ENCODE results near the gene NFKBIB. TPM values are rescaled to one million over a fixed set of nuclear protein-coding genes. Genes with fewer than 3 reads are reported as not detected.

The NFKBIB gene
- total and polyA plus RNA-seq, 2 of the 13 experiments (the other 11 are each of a cell fraction or from before 2014, with no cell fraction given), result 8.6 to 14.9 TPM

DNA sequence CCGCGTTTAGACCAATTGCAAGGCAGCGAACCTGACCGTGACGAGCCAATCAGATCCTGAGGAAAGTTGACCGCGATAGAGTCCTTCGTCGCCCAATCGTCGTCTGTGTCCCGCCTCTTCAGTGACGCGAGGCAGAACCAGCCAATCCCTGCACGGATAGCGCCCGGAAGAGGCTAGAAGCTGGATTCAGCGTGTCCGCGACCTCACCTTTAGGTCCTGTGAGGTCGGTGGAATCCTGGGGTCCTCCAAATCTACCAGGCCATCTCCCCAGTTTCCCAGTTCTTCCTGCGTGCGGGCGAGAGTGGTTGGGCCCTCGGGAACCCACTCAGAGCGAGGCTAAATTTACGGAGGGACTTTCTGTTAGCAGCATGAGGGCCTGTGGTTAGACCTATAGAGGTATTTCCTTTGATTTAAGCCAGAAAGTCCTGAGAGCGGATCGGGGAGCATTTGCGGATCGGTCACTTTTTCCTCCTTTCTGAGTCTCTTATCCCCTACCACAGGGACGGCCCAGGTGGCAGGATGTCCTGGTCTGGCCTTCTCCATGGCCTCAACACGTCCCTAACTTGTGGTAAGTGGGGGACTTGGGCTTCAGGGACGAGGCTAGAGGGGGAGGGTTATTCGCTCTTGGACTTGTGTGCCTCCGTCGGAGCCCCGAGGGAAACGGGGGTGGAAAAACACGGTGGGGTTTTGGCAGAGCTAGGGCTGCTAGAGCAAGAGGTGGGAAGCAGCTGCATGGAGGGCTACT is 31.2 kb downstream of the NFKBIB start, which contains the start of gene MRPS12 (continued):
- TF ChIP-seq, protein P1, sequence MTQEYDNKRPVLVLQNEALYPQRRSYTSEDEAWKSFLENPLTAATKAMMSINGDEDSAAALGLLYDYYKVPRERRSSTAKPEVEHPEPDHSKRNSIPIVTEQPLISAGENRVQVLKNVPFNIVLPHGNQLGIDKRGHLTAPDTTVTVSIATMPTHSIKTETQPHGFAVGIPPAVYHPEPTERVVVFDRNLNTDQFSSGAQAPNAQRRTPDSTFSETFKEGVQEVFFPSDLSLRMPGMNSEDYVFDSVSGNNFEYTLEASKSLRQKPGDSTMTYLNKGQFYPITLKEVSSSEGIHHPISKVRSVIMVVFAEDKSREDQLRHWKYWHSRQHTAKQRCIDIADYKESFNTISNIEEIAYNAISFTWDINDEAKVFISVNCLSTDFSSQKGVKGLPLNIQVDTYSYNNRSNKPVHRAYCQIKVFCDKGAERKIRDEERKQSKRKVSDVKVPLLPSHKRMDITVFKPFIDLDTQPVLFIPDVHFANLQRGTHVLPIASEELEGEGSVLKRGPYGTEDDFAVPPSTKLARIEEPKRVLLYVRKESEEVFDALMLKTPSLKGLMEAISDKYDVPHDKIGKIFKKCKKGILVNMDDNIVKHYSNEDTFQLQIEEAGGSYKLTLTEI (CRISPR knock-in tag; conservative IDR thresholded peaks at IDR 0.05), result no peak
- TF ChIP-seq ZNF879 (CRISPR knock-in tag; IDR thresholded peaks at IDR 0.05) (0 out of 2 replicates have a peak, but pooled peaks have one; percentile 68), ZNF775 (CRISPR knock-in tag; IDR thresholded peaks at IDR 0.05; ENCODE audit: borderline replicate concordance) (peak; percentile 66; the same call in 1 of the 2 replicates), ZNF567 (CRISPR knock-in tag; IDR thresholded peaks at IDR 0.05; ENCODE audit: borderline replicate concordance) (no peak), KMT2B (CRISPR knock-in tag; IDR thresholded peaks at IDR 0.05) (peak; percentile 41; the same call in 1 of the 2 replicates), ZNF33A (CRISPR knock-in tag; IDR thresholded peaks at IDR 0.05; ENCODE audit: borderline replicate concordance) (no peak), ZHX2 (IDR thresholded peaks at IDR 0.05; ENCODE audit: low read depth) (no peak), ZHX2 (CRISPR knock-in tag; IDR thresholded peaks at IDR 0.05; ENCODE audit: borderline replicate concordance) (no peak), CC2D1A (CRISPR knock-in tag; IDR thresholded peaks at IDR 0.05) (no peak), ZNF275 (CRISPR knock-in tag; IDR thresholded peaks at IDR 0.05; ENCODE audit: borderline replicate concordance) (no peak), RFX5 (IDR thresholded peaks at IDR 0.05; ENCODE audit: low read depth, low read length) (peak; percentile 64; the same call in 1 of the 2 replicates), MLLT10 (CRISPR knock-in tag; IDR thresholded peaks at IDR 0.05) (no peak), DNMT3B (CRISPR knock-in tag; conservative IDR thresholded peaks at IDR 0.05) (no peak), ZNF589 (CRISPR knock-in tag; conservative IDR thresholded peaks at IDR 0.05) (no peak), SSRP1 (CRISPR knock-in tag; IDR thresholded peaks at IDR 0.05) (no peak), CREM (IDR thresholded peaks at IDR 0.05) (peak; percentile 86), CREM (CRISPR knock-in tag; IDR thresholded peaks at IDR 0.05) (no peak)
- TF ChIP-seq, protein P2, sequence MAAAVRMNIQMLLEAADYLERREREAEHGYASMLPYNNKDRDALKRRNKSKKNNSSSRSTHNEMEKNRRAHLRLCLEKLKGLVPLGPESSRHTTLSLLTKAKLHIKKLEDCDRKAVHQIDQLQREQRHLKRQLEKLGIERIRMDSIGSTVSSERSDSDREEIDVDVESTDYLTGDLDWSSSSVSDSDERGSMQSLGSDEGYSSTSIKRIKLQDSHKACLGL (CRISPR knock-in tag; IDR thresholded peaks at IDR 0.05), result peak; percentile 38; the same call in 1 of the 2 replicates
- TF ChIP-seq, protein P3, sequence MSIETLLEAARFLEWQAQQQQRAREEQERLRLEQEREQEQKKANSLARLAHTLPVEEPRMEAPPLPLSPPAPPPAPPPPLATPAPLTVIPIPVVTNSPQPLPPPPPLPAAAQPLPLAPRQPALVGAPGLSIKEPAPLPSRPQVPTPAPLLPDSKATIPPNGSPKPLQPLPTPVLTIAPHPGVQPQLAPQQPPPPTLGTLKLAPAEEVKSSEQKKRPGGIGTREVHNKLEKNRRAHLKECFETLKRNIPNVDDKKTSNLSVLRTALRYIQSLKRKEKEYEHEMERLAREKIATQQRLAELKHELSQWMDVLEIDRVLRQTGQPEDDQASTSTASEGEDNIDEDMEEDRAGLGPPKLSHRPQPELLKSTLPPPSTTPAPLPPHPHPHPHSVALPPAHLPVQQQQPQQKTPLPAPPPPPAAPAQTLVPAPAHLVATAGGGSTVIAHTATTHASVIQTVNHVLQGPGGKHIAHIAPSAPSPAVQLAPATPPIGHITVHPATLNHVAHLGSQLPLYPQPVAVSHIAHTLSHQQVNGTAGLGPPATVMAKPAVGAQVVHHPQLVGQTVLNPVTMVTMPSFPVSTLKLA (IDR thresholded peaks at IDR 0.05), result no peak
